Fibroblast of gingiva (primary cell): ENCODE data around the gene SOX8.

Source experiments
- DNase-seq: peaks from one replicate; pipeline ENCODE4 v3.0.0-alpha.2; 2011; ENCODE audit warnings: low read depth

The SOX8 gene

GRCh38 chr16:1026784-1027500 is 45.4 kb downstream of the SOX8 start:
- no peak for DNase-seq

DNA sequence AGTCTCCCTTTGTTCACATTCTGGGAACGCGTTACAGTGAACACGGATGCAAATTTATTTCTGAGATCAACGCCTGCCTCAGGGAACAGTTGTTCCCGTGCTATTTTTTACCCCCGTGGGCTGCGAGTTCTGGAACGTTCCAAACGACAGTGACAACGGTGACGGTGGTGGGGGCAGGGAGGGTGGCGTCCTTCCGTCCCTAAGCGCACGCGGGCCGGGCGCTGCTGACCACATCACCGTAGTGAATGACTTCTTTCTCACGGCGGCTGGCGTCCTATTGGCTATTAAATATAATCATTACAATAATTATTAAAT is 45.9 kb downstream of the SOX8 start:
- no peak for DNase-seq

GRCh38 chr16:1028056-1028455 is 46.5 kb downstream of the SOX8 start:
- no peak for DNase-seq

DNA sequence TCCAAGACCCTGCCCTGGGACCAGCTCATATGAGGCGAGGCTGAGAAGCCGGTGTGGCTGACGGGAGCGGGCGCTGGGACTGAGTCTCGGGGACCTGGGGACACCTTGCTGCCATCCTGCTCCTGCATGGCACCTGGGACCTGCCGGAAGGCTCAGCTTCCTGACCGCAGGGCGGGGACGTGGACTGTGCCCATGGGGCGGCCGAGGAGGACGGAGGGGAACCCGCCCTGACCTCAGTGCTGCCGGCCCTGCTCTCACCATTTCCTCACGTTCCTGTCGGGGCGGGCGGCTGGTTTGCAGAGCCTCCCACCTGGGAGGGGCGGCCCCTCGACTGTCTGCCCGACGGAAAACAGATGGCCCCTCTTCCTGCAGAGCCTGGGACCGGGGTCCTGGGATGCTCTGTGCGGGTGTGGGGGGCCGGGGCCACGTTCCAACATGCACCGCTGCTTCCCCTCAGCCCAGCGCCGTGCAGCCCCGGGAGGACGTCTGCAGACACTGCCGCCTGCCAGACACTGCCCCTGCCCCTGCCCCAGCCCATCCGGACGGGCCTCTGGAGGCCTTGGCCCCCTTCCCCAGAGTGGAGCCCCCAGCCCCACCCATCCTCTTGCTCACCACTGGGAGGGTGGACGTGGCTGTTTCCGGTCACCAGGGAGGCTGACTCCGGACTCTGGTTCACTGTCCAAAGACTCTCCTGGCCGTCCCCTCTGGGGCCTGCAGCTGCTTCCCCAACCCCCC is 47.1 kb downstream of the SOX8 start:
- DNase-seq, result no peak

DNA sequence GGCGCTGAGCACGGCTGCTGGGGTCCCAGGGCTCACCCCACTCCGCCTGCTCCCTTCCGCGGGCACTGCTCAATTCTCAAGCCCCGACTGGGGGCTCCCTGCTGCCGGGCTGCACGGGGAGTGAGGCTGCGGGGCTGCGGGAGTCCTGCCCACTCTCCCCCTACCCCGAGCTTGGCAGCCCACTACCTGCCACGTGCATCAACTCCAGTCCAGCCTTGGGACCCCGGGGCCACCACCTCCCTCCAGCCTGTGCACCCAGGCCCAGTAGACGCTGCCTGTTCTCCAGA is 47.6 kb downstream of the SOX8 start:
- no peak for DNase-seq

GRCh38 chr16:1030473-1030901 is 48.9 kb downstream of the SOX8 start:
- DNase-seq, result no peak

GRCh38 chr16:1031666-1032065 is 50.1 kb downstream of the SOX8 start:
- DNase-seq, result no peak

DNA sequence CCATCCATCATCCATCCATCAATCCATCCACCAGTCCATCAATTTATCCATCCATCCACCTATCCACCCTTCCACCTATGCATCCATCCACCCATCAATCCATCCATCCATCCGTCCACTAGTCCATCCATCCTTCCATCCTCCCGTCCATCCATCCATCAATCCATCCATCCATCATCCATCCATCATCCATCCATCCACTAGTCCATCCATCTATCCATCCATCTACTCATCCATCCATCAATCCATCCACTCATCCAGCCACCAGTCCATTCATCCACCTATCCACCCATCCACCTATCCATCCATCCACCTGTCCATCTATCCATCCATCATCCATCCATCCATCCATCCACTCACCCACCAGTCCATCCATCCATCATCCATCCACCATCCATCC is 51.0 kb downstream of the SOX8 start:
- no peak for DNase-seq

DNA sequence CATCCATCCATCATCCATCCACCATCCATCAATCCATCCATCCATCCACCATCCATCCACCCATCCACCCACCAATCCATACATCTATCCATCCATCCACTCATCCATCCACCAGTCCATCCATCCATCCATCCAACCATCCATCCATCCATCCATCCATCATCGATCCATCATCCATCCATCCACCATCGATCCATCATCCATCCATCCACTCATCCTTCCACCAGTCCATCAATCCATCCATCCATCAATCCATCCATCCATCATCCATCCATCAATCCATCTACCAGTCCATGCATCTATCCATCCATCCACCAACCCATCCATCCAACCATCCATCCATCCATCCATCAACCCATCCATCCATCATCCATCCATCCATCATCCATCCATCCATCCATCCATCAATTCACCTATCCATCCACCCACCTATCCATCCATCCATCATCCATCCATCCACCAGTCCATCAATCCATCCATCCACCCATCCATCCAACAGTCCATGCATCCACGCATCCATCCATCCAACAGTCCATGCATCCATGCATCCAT is 51.6 kb downstream of the SOX8 start:
- DNase-seq, result no peak

- DNase-seq, result no peak
Observed at GRCh38 chr16:1034230-1035065, 52.9 kb downstream of the SOX8 start.

DNA sequence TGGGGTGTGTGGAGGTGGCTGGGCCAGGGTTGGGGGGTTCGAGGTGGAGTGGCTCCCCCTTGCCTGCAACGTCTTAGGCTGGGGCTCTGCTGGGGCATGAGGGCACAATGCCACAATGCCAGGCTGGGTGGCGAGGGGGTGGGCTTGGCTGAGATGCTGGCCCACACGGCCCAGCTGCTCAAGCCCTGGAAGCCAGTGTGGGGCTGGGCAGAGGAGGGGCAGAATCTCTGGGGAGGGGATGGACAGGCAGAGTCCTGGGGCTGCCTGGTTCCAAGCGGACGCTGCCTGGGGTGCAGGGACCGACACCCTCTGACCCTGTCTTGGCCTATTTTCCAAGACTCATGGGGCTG is 53.5 kb downstream of the SOX8 start:
- no peak for DNase-seq

DNA sequence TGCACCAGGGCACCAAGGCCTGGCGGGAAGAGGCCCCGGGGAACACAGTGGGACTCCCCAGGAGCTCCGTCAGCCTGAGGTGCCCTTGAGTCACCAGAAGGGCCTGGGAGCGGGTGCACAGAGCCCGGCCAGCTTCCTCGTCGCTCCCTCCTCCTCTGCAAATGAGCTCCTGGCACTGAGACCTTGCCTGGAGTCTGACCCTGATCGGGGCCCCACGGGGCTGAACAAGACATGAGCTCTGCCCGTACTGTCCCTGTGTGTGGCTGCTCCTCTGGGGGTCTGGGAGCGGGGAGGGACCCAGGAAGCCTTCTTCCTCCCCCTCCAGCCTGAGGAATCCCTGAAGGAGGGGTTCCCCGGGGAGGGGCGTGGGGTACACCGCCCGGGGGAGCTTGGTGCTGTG is 54.6 kb downstream of the SOX8 start:
- DNase-seq, result no peak
